Parathyroid adenoma (tissue), 2 donors: Measurements from ENCODE around the gene LPP.

Experiments used
- H2AFZ ChIP-seq: fragments of 300-600 bp; sonication (generic); one replicate; pipeline ENCODE4 v1.7.0; 2017; ENCODE audit warnings: antibody characterized with exemption, mild to moderate bottlenecking
- H3K27ac ChIP-seq: fragments of 300-600 bp; sonication (generic); one replicate; pipeline ENCODE4 v1.7.0; 2017
- H3K27me3 ChIP-seq: fragments of 300-600 bp; sonication (generic); one replicate; pipeline ENCODE4 v1.7.0; 2017; ENCODE audit warnings: low read length; ENCODE audit not compliant: control insufficient read depth, insufficient read depth
- H3K36me3 ChIP-seq: fragments of 300-600 bp; sonication (generic); one replicate; pipeline ENCODE4 v1.7.0; 2017; ENCODE audit warnings: low read length; ENCODE audit not compliant: control insufficient read depth, insufficient read depth
- H3K4me1 ChIP-seq: fragments of 300-600 bp; sonication (generic); one replicate; pipeline ENCODE4 v1.7.0; 2017; ENCODE audit warnings: control low read depth
- H3K4me2 ChIP-seq: fragments of 300-600 bp; sonication (generic); one replicate; pipeline ENCODE4 v1.7.0; 2017; ENCODE audit warnings: low read length
- H3K4me3 ChIP-seq: fragments of 300-600 bp; sonication (generic); one replicate; pipeline ENCODE4 v1.7.0; 2017; ENCODE audit warnings: low read depth, low read length
- H3K79me2 ChIP-seq: fragments of 300-600 bp; sonication (generic); one replicate; pipeline ENCODE4 v1.7.0; 2017; ENCODE audit warnings: control low read depth
- H3K9ac ChIP-seq: fragments of 300-600 bp; sonication (generic); one replicate; pipeline ENCODE4 v1.7.0; 2017; ENCODE audit warnings: mild to moderate bottlenecking
- H3K9me3 ChIP-seq: fragments of 300-600 bp; sonication (generic); one replicate; pipeline ENCODE4 v1.7.0; 2017; ENCODE audit warnings: low read length; ENCODE audit not compliant: control insufficient read depth
- TF ChIP-seq, protein P1 (sequence below): fragments of 300-600 bp; sonication (generic); IDR thresholded peaks from one replicate; pipeline ENCODE4 v1.7.0; 2017; ENCODE audit warnings: antibody characterized with exemption, mild to moderate bottlenecking
- donor health status: primary hyperparathyroidism.

The LPP gene

DNA sequence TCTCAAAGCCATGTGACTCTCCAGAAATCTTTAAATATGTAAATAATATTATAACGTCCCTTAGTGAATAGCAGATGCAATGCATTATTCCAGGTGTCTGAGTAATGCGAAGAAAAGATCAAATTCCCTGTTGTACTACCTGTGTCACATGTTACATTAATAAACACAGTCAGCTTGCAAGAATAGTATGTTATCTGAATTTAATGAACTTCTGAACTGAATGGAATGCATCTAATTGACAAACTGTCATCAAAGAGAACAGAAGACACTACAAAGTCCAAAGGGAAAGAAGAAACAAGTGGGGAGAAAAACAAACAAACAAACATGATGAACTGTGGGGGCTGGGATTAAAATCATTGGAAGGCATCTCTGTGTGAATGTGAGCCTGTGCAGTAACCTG is 508.8 kb downstream of the LPP start:
- TF ChIP-seq, protein P1, sequence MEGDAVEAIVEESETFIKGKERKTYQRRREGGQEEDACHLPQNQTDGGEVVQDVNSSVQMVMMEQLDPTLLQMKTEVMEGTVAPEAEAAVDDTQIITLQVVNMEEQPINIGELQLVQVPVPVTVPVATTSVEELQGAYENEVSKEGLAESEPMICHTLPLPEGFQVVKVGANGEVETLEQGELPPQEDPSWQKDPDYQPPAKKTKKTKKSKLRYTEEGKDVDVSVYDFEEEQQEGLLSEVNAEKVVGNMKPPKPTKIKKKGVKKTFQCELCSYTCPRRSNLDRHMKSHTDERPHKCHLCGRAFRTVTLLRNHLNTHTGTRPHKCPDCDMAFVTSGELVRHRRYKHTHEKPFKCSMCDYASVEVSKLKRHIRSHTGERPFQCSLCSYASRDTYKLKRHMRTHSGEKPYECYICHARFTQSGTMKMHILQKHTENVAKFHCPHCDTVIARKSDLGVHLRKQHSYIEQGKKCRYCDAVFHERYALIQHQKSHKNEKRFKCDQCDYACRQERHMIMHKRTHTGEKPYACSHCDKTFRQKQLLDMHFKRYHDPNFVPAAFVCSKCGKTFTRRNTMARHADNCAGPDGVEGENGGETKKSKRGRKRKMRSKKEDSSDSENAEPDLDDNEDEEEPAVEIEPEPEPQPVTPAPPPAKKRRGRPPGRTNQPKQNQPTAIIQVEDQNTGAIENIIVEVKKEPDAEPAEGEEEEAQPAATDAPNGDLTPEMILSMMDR, result no peak
- Histone ChIP-seq H3K4me1 (no peaks in the 10 kb centered on the region), H3K9me3 (no peaks in the 10 kb centered on the region), H3K9ac (no peak overlapping the region), H3K36me3 (no peaks in the 10 kb centered on the region), H3K27ac (no peak overlapping the region), H3K79me2 (no peaks in the 10 kb centered on the region), H3K4me3 (no peak overlapping the region), H3K4me2 (no peak overlapping the region), H2AFZ (no peak overlapping the region), H3K27me3 (no peaks in the 10 kb centered on the region)

DNA sequence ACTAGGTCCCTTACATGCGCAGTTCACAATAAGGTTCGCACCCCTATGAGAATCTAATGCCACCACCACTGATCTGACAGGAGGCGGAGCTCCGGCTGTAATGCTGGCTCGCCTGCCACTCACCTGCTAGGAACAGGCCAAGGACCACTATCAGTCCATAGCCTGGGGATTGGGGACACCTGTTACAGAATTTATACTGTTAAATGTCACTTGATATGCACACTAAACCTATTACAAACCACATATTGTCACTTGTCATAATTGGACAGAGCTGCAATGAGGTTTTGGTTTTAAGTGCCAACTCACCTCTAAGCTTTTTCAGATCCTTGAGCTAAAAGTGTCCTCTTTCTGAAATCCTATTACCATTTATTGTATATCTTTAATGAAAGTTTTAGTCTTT is 509.9 kb downstream of the LPP start:
- no peak overlapping the region for H3K9ac ChIP-seq
- H3K4me3 ChIP-seq, result no peak overlapping the region
- no peaks in the 10 kb centered on the region for H3K36me3 ChIP-seq
- no peak overlapping the region for H3K4me2 ChIP-seq
- TF ChIP-seq, protein P1, result no peak
- no peaks in the 10 kb centered on the region for H3K4me1 ChIP-seq
- no peaks in the 10 kb centered on the region for H3K79me2 ChIP-seq
- no peak overlapping the region for H3K27ac ChIP-seq
- no peaks in the 10 kb centered on the region for H3K27me3 ChIP-seq
- no peak overlapping the region for H2AFZ ChIP-seq
- no peaks in the 10 kb centered on the region for H3K9me3 ChIP-seq

DNA sequence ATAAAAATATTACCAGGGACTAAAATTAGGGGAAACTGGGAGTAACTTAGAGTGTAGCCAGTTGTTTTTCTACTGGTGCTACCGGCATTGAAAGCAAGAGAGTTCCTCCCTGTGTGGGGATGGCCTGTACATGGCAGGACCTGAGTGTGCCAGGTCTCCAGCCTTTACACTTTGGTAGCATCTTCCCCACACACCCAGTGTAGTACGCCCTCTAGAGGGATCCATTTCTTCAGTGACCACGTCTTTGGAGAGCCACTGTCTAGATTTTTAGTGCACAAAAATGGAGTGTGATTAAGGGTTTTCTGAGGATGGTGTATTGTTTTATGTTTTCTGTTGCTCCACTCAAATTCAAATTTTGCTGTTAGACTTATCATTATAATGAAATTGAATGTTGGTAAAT is 510.8 kb downstream of the LPP start:
- Histone ChIP-seq H3K36me3 (no peaks in the 10 kb centered on the region), H3K4me2 (no peak overlapping the region), H3K4me1 (no peaks in the 10 kb centered on the region), H3K27me3 (no peaks in the 10 kb centered on the region), H2AFZ (no peak overlapping the region), H3K4me3 (no peak overlapping the region), H3K27ac (no peak overlapping the region), H3K79me2 (no peaks in the 10 kb centered on the region), H3K9me3 (no peaks in the 10 kb centered on the region), H3K9ac (no peak overlapping the region)
- TF ChIP-seq, protein P1, result no peak

DNA sequence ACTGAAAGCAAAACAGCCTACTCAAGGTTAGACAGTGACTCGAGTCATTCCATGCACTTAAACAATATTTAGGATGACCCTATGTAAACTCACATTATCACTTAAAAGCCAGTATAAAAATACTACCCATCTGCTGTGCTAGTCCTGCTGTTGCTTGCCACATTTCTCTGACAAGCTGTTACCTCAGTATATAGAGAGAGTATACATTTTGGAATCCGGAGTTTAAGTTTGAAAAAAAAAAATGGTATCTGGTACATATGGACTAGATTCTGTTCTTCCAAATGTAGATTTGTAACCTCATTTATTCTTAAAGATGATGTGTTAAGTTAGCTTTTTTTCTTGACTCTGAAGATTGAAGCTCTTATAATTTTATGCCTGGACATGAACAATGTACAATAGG is 514.0 kb downstream of the LPP start:
- no peaks in the 10 kb centered on the region for H3K36me3 ChIP-seq
- no peaks in the 10 kb centered on the region for H3K9me3 ChIP-seq
- TF ChIP-seq, protein P1, result no peak
- H3K27ac ChIP-seq, result no peak overlapping the region
- H3K9ac ChIP-seq, result no peak overlapping the region
- no peak overlapping the region for H3K4me3 ChIP-seq
- H2AFZ ChIP-seq, result no peak overlapping the region
- H3K4me2 ChIP-seq, result no peak overlapping the region
- H3K79me2 ChIP-seq, result no peaks in the 10 kb centered on the region
- H3K4me1 ChIP-seq, result no peaks in the 10 kb centered on the region
- no peaks in the 10 kb centered on the region for H3K27me3 ChIP-seq

DNA sequence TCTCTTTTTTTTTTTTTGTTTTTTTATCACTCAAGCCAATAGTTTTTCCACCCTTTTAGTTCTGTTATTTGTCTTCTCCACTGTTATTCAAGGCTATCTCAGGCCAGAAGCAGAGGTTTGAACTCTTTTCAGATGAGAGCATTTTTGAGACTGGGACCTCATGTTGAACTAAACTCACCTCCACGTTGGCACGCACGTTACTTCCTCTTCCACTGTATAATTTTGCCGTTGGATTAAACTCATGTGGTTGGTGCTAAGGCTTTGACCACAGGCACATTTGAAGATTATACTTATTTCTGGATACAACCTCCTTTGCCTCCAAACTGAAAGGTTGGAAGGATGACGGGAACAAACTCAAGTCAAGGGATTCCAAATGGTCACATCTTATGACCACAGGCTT is 516.5 kb downstream of the LPP start:
- Histone ChIP-seq H3K79me2 (no peaks in the 10 kb centered on the region), H3K36me3 (no peaks in the 10 kb centered on the region), H3K9ac (no peak overlapping the region), H2AFZ (no peak overlapping the region), H3K27ac (no peak overlapping the region), H3K4me2 (no peak overlapping the region), H3K27me3 (no peaks in the 10 kb centered on the region), H3K9me3 (no peaks in the 10 kb centered on the region), H3K4me3 (no peak overlapping the region), H3K4me1 (no peaks in the 10 kb centered on the region)
- TF ChIP-seq, protein P1, result no peak
